Measurements from ENCODE around the gene JUND. TPM values are rescaled to one million over a fixed set of nuclear protein-coding genes. Genes with fewer than 3 reads are reported as not detected.

Gene JUND
- total RNA-seq, 1 experiment from 2014 or later: 221 TPM

DNA sequence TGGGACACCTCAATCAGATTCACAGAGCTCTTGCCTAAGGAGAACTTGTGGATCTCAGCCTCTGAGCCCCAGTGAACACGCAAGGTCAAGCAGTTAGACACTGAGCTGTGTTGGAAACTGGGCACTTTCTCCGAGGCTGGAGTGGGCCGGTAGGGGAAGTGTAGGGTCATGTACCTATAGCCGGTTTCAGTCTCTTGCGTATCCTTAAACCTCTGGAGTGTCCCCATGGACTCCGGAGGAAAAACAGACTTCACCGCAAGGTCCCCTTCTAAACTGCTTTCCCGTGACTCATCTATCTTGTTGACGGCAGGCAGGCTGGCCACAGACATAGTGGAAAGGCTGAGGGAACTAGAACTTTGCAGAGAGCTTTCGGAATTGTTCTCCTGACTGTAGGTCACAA lies 18.5 kb downstream of the JUND start:
- no peak overlapping the region for H3K9ac ChIP-seq (ENCODE audit: low read length)
- DNase-seq (ENCODE audit: low read depth, low spot score): no peak
- ChIA-PET POLR2A (interaction anchor here (1.5 kb wide), 1 partner anchor 60 kb away, joined by 3 read pairs; the partner anchor contains the start of gene LSM4), RAD21 (ENCODE audit: low non-redundant PET in 1 of 2, low total read pairs in 2 of 2, uncharacterized antibody in 2 of 2, unreplicated experiment in 2 of 2) (no interaction called here), CTCF (no interaction called here)
- H3K4me2 ChIP-seq (ENCODE audit: low read length): no peak overlapping the region
- no peaks in the 10 kb centered on the region for H3K79me2 ChIP-seq (ENCODE audit: insufficient read depth, low read length)
- H3K27ac ChIP-seq (ENCODE audit: low read depth, low read length): no peak overlapping the region
- TF ChIP-seq EGR1 (IDR thresholded peaks at IDR 0.05; ENCODE audit: low read depth): no peak
- no peak for TF ChIP-seq SP1 (IDR thresholded peaks at IDR 0.05; ENCODE audit: low read depth)
- no peak for TF ChIP-seq ZNF274 (IDR thresholded peaks at IDR 0.05; ENCODE audit: low read depth, low read length)
- TF ChIP-seq RAD21 (IDR thresholded peaks at IDR 0.05; ENCODE audit: low read depth): no peak
- no peak for TF ChIP-seq TCF7L2 (IDR thresholded peaks at IDR 0.05; ENCODE audit: borderline replicate concordance, extremely low read depth, insufficient read depth, insufficient read length)
- no peak for TF ChIP-seq POLR2AphosphoS5 (IDR thresholded peaks at IDR 0.05; ENCODE audit: low read depth, low read length)
- no peak for TF ChIP-seq CBX3 (IDR thresholded peaks at IDR 0.05; ENCODE audit: low read depth)
- no peak for TF ChIP-seq YY1 (IDR thresholded peaks at IDR 0.05; ENCODE audit: extremely low read depth, insufficient replicate concordance, low read depth, low read length)
- TF ChIP-seq FOSL1 (IDR thresholded peaks at IDR 0.05; ENCODE audit: low read depth): no peak
- no peak for TF ChIP-seq ELF1 (IDR thresholded peaks at IDR 0.05; ENCODE audit: borderline replicate concordance, low read depth)
- TF ChIP-seq, protein P1, sequence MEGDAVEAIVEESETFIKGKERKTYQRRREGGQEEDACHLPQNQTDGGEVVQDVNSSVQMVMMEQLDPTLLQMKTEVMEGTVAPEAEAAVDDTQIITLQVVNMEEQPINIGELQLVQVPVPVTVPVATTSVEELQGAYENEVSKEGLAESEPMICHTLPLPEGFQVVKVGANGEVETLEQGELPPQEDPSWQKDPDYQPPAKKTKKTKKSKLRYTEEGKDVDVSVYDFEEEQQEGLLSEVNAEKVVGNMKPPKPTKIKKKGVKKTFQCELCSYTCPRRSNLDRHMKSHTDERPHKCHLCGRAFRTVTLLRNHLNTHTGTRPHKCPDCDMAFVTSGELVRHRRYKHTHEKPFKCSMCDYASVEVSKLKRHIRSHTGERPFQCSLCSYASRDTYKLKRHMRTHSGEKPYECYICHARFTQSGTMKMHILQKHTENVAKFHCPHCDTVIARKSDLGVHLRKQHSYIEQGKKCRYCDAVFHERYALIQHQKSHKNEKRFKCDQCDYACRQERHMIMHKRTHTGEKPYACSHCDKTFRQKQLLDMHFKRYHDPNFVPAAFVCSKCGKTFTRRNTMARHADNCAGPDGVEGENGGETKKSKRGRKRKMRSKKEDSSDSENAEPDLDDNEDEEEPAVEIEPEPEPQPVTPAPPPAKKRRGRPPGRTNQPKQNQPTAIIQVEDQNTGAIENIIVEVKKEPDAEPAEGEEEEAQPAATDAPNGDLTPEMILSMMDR (IDR thresholded peaks at IDR 0.05 in 2 of 3, conservative IDR thresholded peaks at IDR 0.05 in 1 of 3; ENCODE audit: borderline replicate concordance in 1 of 3, insufficient read depth in 1 of 3, low read depth in 2 of 3, low read length in 2 of 3): no peak
- no peak for TF ChIP-seq ZFX (IDR thresholded peaks at IDR 0.05)
- no peaks in the 10 kb centered on the region for H4K20me1 ChIP-seq (ENCODE audit: insufficient read depth)
- BruUV-seq (replicated peaks): no TSS peak
- H3K4me3 ChIP-seq (replicated peaks in 1 of 2; ENCODE audit: low read depth in 1 of 2, low read length in 2 of 2): no peak overlapping the region
- no peak for ATAC-seq
- no peaks in the 10 kb centered on the region for H3K9me3 ChIP-seq (ENCODE audit: control insufficient read depth in 1 of 2, insufficient read depth in 1 of 2, low read depth in 1 of 2, low read length in 2 of 2)
- no peaks in the 10 kb centered on the region for H3K27me3 ChIP-seq (ENCODE audit: insufficient read depth, low read length)
- no peak overlapping the region for H2AFZ ChIP-seq (ENCODE audit: low read depth, low read length, poor library complexity, severe bottlenecking)
- no peaks in the 10 kb centered on the region for H3K36me3 ChIP-seq (ENCODE audit: control insufficient read depth in 1 of 2, insufficient read depth in 2 of 2, low read length in 2 of 2)
- H3K4me1 ChIP-seq (ENCODE audit: control insufficient read depth in 1 of 2, insufficient read depth in 2 of 2, low read length in 2 of 2): no peaks in the 10 kb centered on the region
- no peaks in the 10 kb centered on the region for H3K9me2 ChIP-seq (ENCODE audit: insufficient read depth)
- intact Hi-C loops (cut with micrococcal nuclease): no loop called here

All from HCT116 (cell line).